OCI-LY7 (cell line): ENCODE data around the gene SNX9.
"Not testable (repeated sequence)": the region's sequence is repeated elsewhere in the genome, so short reads cannot be mapped to it uniquely, and the experiment has no call there.

Source experiments
- CTCF ChIP-seq: fragments of 200-600 bp; sonication (generic); conservative IDR thresholded peaks from 2 replicates; pipeline ENCODE4 v1.5.1; 2014; ENCODE audit warnings: mild to moderate bottlenecking, antibody characterized with exemption, low read length, moderate library complexity, mixed read lengths
- EZH2phosphoT487 ChIP-seq: fragments of 200-600 bp; sonication (generic); IDR thresholded peaks from 2 replicates; pipeline ENCODE4 v1.6.1; 2018; ENCODE audit warnings: low read depth, borderline replicate concordance, mild to moderate bottlenecking, mixed run types, antibody characterized with exemption, low read length, moderate library complexity, mixed read lengths

- not testable (repeated sequence) for TF ChIP-seq CTCF, EZH2phosphoT487
These were observed 29.0 kb upstream of the SNX9 start for GRCh38 chr6:157794012-157794411.
